ENCODE measurements around the gene MAX. TPM values are rescaled to one million over a fixed set of nuclear protein-coding genes. Genes with fewer than 3 reads are reported as not detected.
"Not testable (repeated sequence)": the region's sequence is repeated elsewhere in the genome, so short reads cannot be mapped to it uniquely, and the experiment has no call there.

Gene MAX
- total RNA-seq, 1 donor from 2014 or later: 22.2 TPM

DNA sequence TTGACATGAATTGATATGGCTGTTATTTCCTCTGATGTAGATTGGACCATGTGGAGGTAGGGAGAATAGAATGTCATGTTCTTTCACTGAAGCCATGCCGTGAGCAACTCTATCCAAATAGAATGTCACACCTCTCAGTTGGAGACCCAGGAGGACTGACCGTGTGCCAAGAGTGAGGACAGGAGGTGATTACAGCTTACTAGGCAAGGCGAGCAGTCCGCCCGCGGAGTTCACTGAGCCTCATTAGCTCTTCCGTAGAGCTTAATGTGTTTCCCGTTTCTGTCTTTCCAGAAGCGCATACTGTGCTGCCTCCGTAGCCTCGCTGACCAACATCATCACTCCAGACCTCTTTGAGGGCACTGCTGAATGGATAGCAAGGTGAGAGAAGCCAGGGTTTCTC is 70.0 kb downstream of the MAX start:
- H3K27ac ChIP-seq: no peak overlapping the region
- no peak overlapping the region for H3K27ac Mint-ChIP-seq

DNA sequence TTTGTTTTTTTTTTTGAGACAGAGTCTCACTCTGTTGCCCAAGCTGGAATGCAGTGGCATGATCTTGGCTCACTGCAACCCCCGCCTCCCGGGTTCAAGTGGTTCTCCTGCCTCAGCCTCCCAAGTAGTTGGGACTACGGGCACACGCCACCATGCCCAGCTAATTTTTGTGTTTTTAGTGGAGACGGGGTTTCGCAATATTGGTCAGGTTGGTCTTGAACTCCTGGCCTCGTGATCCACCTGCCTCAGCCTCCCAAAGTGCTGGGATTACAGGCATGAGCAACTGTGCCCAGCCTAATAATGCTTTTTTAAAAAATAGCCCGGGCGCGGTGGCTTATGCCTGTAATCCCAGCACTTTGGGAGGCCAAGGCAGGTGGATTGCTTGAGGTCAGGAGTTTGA is 71.0 kb downstream of the MAX start:
- not testable (repeated sequence) for H3K27ac Mint-ChIP-seq; H3K9me3 Mint-ChIP-seq; H3K4me2 ChIP-seq; H3K79me2 ChIP-seq (ENCODE audit: low read depth); H3K27ac ChIP-seq; H2AFZ ChIP-seq (replicated peaks); H3K4me1 ChIP-seq; H3K36me3 ChIP-seq; H3K27me3 ChIP-seq; DNase-seq (ENCODE audit: low spot score); H3K27me3 Mint-ChIP-seq (ENCODE audit: insufficient read depth, low read depth); H3K4me1 Mint-ChIP-seq; H3K9me3 ChIP-seq (ENCODE audit: low read depth); H3K4me3 Mint-ChIP-seq; H3F3A ChIP-seq (ENCODE audit: low read depth); H4K20me1 ChIP-seq (ENCODE audit: low read depth); H3K9ac ChIP-seq; H3K4me3 ChIP-seq
- peaks cover 27% of the 10 kb centered on the region for H3K36me3 Mint-ChIP-seq

More for the DNA sequence above, 70.0 kb downstream of the MAX start:
- Histone ChIP-seq H3F3A (ENCODE audit: low read depth) (no peaks in the 10 kb centered on the region), H3K36me3 (no peaks in the 10 kb centered on the region), H3K4me3 (no peak overlapping the region), H3K9me3 (ENCODE audit: low read depth) (no peaks in the 10 kb centered on the region), H3K4me1 (no peaks in the 10 kb centered on the region), H3K79me2 (ENCODE audit: low read depth) (no peaks in the 10 kb centered on the region), H3K4me2 (no peak overlapping the region), H4K20me1 (ENCODE audit: low read depth) (no peaks in the 10 kb centered on the region), H2AFZ (replicated peaks) (no peak overlapping the region), H3K9ac (no peak overlapping the region), H3K27me3 (no peaks in the 10 kb centered on the region)
- H3K36me3 Mint-ChIP-seq: peaks cover 27% of the 10 kb centered on the region
- TF ChIP-seq, protein P1, sequence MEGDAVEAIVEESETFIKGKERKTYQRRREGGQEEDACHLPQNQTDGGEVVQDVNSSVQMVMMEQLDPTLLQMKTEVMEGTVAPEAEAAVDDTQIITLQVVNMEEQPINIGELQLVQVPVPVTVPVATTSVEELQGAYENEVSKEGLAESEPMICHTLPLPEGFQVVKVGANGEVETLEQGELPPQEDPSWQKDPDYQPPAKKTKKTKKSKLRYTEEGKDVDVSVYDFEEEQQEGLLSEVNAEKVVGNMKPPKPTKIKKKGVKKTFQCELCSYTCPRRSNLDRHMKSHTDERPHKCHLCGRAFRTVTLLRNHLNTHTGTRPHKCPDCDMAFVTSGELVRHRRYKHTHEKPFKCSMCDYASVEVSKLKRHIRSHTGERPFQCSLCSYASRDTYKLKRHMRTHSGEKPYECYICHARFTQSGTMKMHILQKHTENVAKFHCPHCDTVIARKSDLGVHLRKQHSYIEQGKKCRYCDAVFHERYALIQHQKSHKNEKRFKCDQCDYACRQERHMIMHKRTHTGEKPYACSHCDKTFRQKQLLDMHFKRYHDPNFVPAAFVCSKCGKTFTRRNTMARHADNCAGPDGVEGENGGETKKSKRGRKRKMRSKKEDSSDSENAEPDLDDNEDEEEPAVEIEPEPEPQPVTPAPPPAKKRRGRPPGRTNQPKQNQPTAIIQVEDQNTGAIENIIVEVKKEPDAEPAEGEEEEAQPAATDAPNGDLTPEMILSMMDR (IDR thresholded peaks at IDR 0.05): no peak
- no peak for TF ChIP-seq EZH2phosphoT487 (IDR thresholded peaks at IDR 0.05)
- TF ChIP-seq EZH2 (IDR thresholded peaks at IDR 0.05): no peak
- no peaks in the 10 kb centered on the region for H3K9me3 Mint-ChIP-seq
- H3K4me1 Mint-ChIP-seq: peaks cover 7% of the 10 kb centered on the region
- peaks cover 2% of the 10 kb centered on the region for H3K27me3 Mint-ChIP-seq (ENCODE audit: insufficient read depth, low read depth)
- DNase-seq (ENCODE audit: low spot score): no peak
- H3K4me3 Mint-ChIP-seq: no peak overlapping the region

DNA sequence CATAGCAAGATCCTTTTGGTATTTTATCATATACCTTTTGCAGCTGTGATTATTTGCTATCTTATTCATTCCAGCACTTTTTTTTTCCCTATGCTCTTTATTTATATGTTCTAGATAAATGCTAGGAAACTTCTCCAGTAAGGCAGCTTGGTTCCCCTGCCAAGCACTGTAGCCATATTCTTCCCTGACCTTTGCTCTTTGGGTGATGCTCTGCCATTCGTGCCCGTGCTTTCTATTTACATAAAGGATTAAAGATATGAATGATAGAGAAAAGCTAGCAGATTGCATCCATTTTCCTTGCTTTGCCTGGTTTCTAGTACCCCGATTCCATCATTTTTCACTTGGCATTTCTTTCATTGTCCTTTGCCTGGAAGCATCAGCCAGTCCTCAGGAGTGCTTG is 73.4 kb downstream of the MAX start:
- no peaks in the 10 kb centered on the region for H3K27me3 ChIP-seq
- Mint-ChIP-seq H3K4me3 (no peak overlapping the region), H3K4me1 (no peaks in the 10 kb centered on the region), H3K27ac (no peak overlapping the region), H3K27me3 (ENCODE audit: insufficient read depth, low read depth) (no peaks in the 10 kb centered on the region), H3K36me3 (peaks cover 27% of the 10 kb centered on the region), H3K9me3 (no peaks in the 10 kb centered on the region)
- no peak for DNase-seq (ENCODE audit: low spot score)
- no peak overlapping the region for H3K4me3 ChIP-seq
- H3K36me3 ChIP-seq: no peaks in the 10 kb centered on the region
- H4K20me1 ChIP-seq (ENCODE audit: low read depth): no peaks in the 10 kb centered on the region
- H3K4me1 ChIP-seq: no peaks in the 10 kb centered on the region
- TF ChIP-seq EZH2phosphoT487 (IDR thresholded peaks at IDR 0.05) (no peak), EZH2 (IDR thresholded peaks at IDR 0.05) (no peak)
- TF ChIP-seq, protein P1 (IDR thresholded peaks at IDR 0.05): no peak
- no peak overlapping the region for H3K27ac ChIP-seq
- H3K9ac ChIP-seq: no peak overlapping the region
- H3F3A ChIP-seq (ENCODE audit: low read depth): no peaks in the 10 kb centered on the region
- H3K9me3 ChIP-seq (ENCODE audit: low read depth): no peaks in the 10 kb centered on the region
- H2AFZ ChIP-seq (replicated peaks): no peak overlapping the region
- no peak overlapping the region for H3K4me2 ChIP-seq
- H3K79me2 ChIP-seq (ENCODE audit: low read depth): no peaks in the 10 kb centered on the region

DNA sequence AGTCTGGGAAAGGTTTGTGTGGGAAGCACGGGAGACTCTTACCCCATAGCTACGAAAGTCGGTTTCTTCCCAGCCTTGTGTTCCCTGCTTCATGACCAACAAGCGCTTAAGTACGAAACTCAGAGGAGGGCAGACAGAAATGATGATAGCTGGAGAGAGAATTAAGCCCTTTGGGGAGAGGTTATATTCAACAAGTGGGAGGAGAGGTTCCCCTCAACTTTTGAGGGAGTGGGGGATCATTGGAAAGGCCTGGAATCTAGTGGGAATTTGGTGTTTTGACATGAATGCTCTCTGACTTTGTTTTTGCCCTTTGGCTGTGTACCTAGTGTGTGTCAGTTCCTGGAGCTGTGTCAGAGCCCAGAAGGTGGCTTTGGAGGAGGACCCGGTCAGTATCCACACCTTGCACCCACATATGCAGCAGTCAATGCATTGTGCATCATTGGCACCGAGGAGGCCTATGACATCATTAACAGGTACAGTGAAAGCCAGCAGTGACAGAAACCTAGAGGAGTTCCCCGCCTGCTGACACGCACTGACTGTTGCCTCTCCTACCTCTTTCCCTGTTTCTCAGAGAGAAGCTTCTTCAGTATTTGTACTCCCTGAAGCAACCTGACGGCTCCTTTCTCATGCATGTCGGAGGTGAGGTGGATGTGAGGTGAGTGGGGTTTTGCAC is 75.1 kb downstream of the MAX start:
- Histone ChIP-seq H3K79me2 (ENCODE audit: low read depth) (no peaks in the 10 kb centered on the region), H3K4me1 (no peaks in the 10 kb centered on the region), H3K4me3 (no peak overlapping the region), H3K9ac (no peak overlapping the region), H3K27me3 (no peaks in the 10 kb centered on the region), H2AFZ (replicated peaks) (no peak overlapping the region), H3K36me3 (no peaks in the 10 kb centered on the region), H3K27ac (no peak overlapping the region), H3F3A (ENCODE audit: low read depth) (no peaks in the 10 kb centered on the region), H3K9me3 (ENCODE audit: low read depth) (no peaks in the 10 kb centered on the region), H4K20me1 (ENCODE audit: low read depth) (no peaks in the 10 kb centered on the region), H3K4me2 (no peak overlapping the region)
- peaks cover 20% of the 10 kb centered on the region for H3K36me3 Mint-ChIP-seq
- no peak overlapping the region for H3K4me3 Mint-ChIP-seq
- TF ChIP-seq EZH2phosphoT487 (IDR thresholded peaks at IDR 0.05) (no peak), EZH2 (IDR thresholded peaks at IDR 0.05) (no peak)
- TF ChIP-seq, protein P1 (IDR thresholded peaks at IDR 0.05): no peak
- H3K27ac Mint-ChIP-seq: no peak overlapping the region
- no peak for DNase-seq (ENCODE audit: low spot score)
- no peaks in the 10 kb centered on the region for H3K27me3 Mint-ChIP-seq (ENCODE audit: insufficient read depth, low read depth)
- no peaks in the 10 kb centered on the region for H3K9me3 Mint-ChIP-seq
- no peaks in the 10 kb centered on the region for H3K4me1 Mint-ChIP-seq

Data from neural progenitor cell (in vitro differentiated cells).